Type B pancreatic cell (in vitro differentiated cells): ENCODE data around the gene MYO5A. TPM values are rescaled to one million over a fixed set of nuclear protein-coding genes. Genes with fewer than 3 reads are reported as not detected.
"Not testable (repeated sequence)": the region's sequence is repeated elsewhere in the genome, so short reads cannot be mapped to it uniquely, and the experiment has no call there.

ENCODE experiments used
- DNase-seq: peaks from one replicate; pipeline ENCODE4 v3.0.0; 2021; ENCODE audit warnings: mixed read lengths; ENCODE audit not compliant: unreplicated experiment; ENCODE audit errors: extremely low spot score
- H3K27ac Mint-ChIP-seq: 2 replicates; pipeline ENCODE4 v1.8.0; 2021; ENCODE audit warnings: mild to moderate bottlenecking, mixed read lengths
- H3K27me3 Mint-ChIP-seq: 2 replicates; pipeline ENCODE4 v1.8.0; 2021; ENCODE audit warnings: mixed read lengths
- H3K36me3 Mint-ChIP-seq: 2 replicates; pipeline ENCODE4 v1.8.0; 2021; ENCODE audit warnings: mixed read lengths
- H3K4me1 Mint-ChIP-seq: one replicate; pipeline ENCODE4 v1.8.0; 2021; ENCODE audit warnings: mixed read lengths; ENCODE audit not compliant: unreplicated experiment
- H3K4me3 Mint-ChIP-seq: 2 replicates; pipeline ENCODE4 v1.8.0; 2021; ENCODE audit warnings: mild to moderate bottlenecking, mixed read lengths
- H3K9me3 Mint-ChIP-seq: 2 replicates; pipeline ENCODE4 v1.8.0; 2021; ENCODE audit warnings: mixed read lengths
- CTCF ChIP-seq: fragments of 200-600 bp; sonication (generic); conservative IDR thresholded peaks from 2 replicates; pipeline ENCODE4 v1.5.0; 2021; ENCODE audit warnings: antibody characterized with exemption, mild to moderate bottlenecking
- total RNA-seq: library from RNA; stranded (reverse); gene quantifications from 2 replicates; pipeline ENCODE4 v1.2.1, GENCODE V29; 2021; ENCODE audit warnings: low replicate concordance

The MYO5A gene
- total RNA-seq, 1 donor from 2014 or later, result 20.9 TPM

- TF ChIP-seq CTCF, result no peak
- no peak overlapping the region for H3K4me3 Mint-ChIP-seq
- no peaks in the 10 kb centered on the region for H3K4me1 Mint-ChIP-seq
- H3K27me3 Mint-ChIP-seq, result no peaks in the 10 kb centered on the region
- no peaks in the 10 kb centered on the region for H3K9me3 Mint-ChIP-seq
- no peak for DNase-seq
- H3K27ac Mint-ChIP-seq, result no peak overlapping the region
- no peaks in the 10 kb centered on the region for H3K36me3 Mint-ChIP-seq
Measured at GRCh38 chr15:52419494-52419893, 109.2 kb downstream of the MYO5A start.

- Mint-ChIP-seq H3K27ac (no peak overlapping the region), H3K9me3 (no peaks in the 10 kb centered on the region), H3K27me3 (no peaks in the 10 kb centered on the region), H3K4me3 (no peak overlapping the region), H3K4me1 (no peaks in the 10 kb centered on the region), H3K36me3 (no peaks in the 10 kb centered on the region)
- DNase-seq, result no peak
- TF ChIP-seq CTCF, result no peak
Measured at GRCh38 chr15:52417957-52418356, 110.7 kb downstream of the MYO5A start.

- no peak overlapping the region for H3K27ac Mint-ChIP-seq
- no peaks in the 10 kb centered on the region for H3K27me3 Mint-ChIP-seq
- no peak overlapping the region for H3K4me3 Mint-ChIP-seq
- no peaks in the 10 kb centered on the region for H3K36me3 Mint-ChIP-seq
- H3K9me3 Mint-ChIP-seq, result no peaks in the 10 kb centered on the region
- no peaks in the 10 kb centered on the region for H3K4me1 Mint-ChIP-seq
- DNase-seq, result no peak
- no peak for TF ChIP-seq CTCF
Measured at GRCh38 chr15:52417521-52417920, 111.2 kb downstream of the MYO5A start.

- not testable (repeated sequence) for H3K27me3 Mint-ChIP-seq, H3K9me3 Mint-ChIP-seq, H3K36me3 Mint-ChIP-seq, DNase-seq, H3K27ac Mint-ChIP-seq, H3K4me3 Mint-ChIP-seq, H3K4me1 Mint-ChIP-seq
Measured at GRCh38 chr15:52416566-52416965, 112.1 kb downstream of the MYO5A start.

GRCh38 chr15:52415628-52416027 lies 113.1 kb downstream of the MYO5A start:
- no peaks in the 10 kb centered on the region for H3K9me3 Mint-ChIP-seq
- H3K4me3 Mint-ChIP-seq, result no peak overlapping the region
- no peak overlapping the region for H3K27ac Mint-ChIP-seq
- no peaks in the 10 kb centered on the region for H3K36me3 Mint-ChIP-seq
- no peaks in the 10 kb centered on the region for H3K27me3 Mint-ChIP-seq
- DNase-seq, result no peak
- no peak for TF ChIP-seq CTCF
- H3K4me1 Mint-ChIP-seq, result no peaks in the 10 kb centered on the region

GRCh38 chr15:52414936-52415335 lies 113.7 kb downstream of the MYO5A start:
- no peaks in the 10 kb centered on the region for H3K9me3 Mint-ChIP-seq
- H3K36me3 Mint-ChIP-seq, result no peaks in the 10 kb centered on the region
- H3K4me3 Mint-ChIP-seq, result no peak overlapping the region
- H3K4me1 Mint-ChIP-seq, result no peaks in the 10 kb centered on the region
- no peaks in the 10 kb centered on the region for H3K27me3 Mint-ChIP-seq
- H3K27ac Mint-ChIP-seq, result no peak overlapping the region
- TF ChIP-seq CTCF, result no peak
- no peak for DNase-seq
